PC-3 (cell line): ENCODE data around the gene NRG4. TPM values are rescaled to one million over a fixed set of nuclear protein-coding genes. Genes with fewer than 3 reads are reported as not detected.

Experiments used
- ATAC-seq: fragments of 200-7000 bp; cut with Tn5 transposase; 2 replicates; pipeline ENCODE4 v1.9.1; 2020; ENCODE audit warnings: mild to moderate bottlenecking, moderate library complexity
- BruUV-seq: library from RNA; stranded (reverse); fragments of 400-500 nt; replicated peaks from 2 replicates; lab custom pipeline; 2021; lab: Mats Ljungman, UMichigan
- CTCF ChIA-PET: fragments of 300-600 bp; sonication (Branson Sonifier 250); formaldehyde crosslinking; loops from one replicate; lab custom pipeline; 2022; ENCODE audit warnings: antibody characterized with exemption; lab: Charles Lee
- POLR2A ChIA-PET: fragments of 300-600 bp; sonication (Branson Sonifier 250); formaldehyde crosslinking; loops from one replicate; lab custom pipeline; 2022; ENCODE audit warnings: antibody characterized with exemption; ENCODE audit not compliant: unreplicated experiment; lab: Charles Lee
- DNase-seq: peaks from one replicate; pipeline ENCODE4 v3.0.0-alpha.2; 2015
- H2AFZ ChIP-seq: fragments of 300-600 bp; sonication (generic); 2 replicates; pipeline ENCODE4 v1.6.0; 2016; ENCODE audit warnings: antibody characterized with exemption, low read length
- H3F3A ChIP-seq: fragments of 300-600 bp; sonication (generic); one replicate; pipeline ENCODE4 v1.6.0; 2017; ENCODE audit warnings: antibody characterized with exemption, low read length, control low read depth, mild to moderate bottlenecking; ENCODE audit not compliant: unreplicated experiment
- H3K27ac ChIP-seq: fragments of 300-600 bp; sonication (generic); 2 replicates; pipeline ENCODE4 v1.5.1; 2016; ENCODE audit warnings: mild to moderate bottlenecking, low read length
- H3K27me3 ChIP-seq: fragments of 300-600 bp; sonication (generic); 2 replicates; pipeline ENCODE4 v1.6.1; 2016; ENCODE audit warnings: low read length, mixed read lengths
- H3K36me3 ChIP-seq: fragments of 300-600 bp; sonication (generic); 2 replicates; pipeline ENCODE4 v1.6.1; 2016; ENCODE audit warnings: low read depth, mixed run types, low read length, mixed read lengths
- H3K4me1 ChIP-seq: fragments of 300-600 bp; sonication (generic); 2 replicates; pipeline ENCODE4 v1.5.1; 2016; ENCODE audit warnings: low read length; ENCODE audit not compliant: insufficient read depth
- H3K4me2 ChIP-seq: fragments of 300-600 bp; sonication (generic); 2 replicates; pipeline ENCODE4 v1.6.0; 2016; ENCODE audit warnings: low read length
- H3K4me3 ChIP-seq: fragments of 300-600 bp; sonication (generic); 2 replicates; pipeline ENCODE4 v1.5.1; 2016; ENCODE audit warnings: mild to moderate bottlenecking, low read length, mixed read lengths
- H3K79me2 ChIP-seq: fragments of 300-600 bp; sonication (generic); 2 replicates; pipeline ENCODE4 v1.6.1; 2017; ENCODE audit warnings: low read length, mixed read lengths
- H3K9ac ChIP-seq: fragments of 300-600 bp; sonication (generic); 2 replicates; pipeline ENCODE4 v1.6.0; 2016; ENCODE audit warnings: mild to moderate bottlenecking, low read length
- H3K9me2 ChIP-seq: fragments of 300-600 bp; sonication (generic); replicated peaks from 2 replicates; pipeline ENCODE4 v1.6.1; 2016; ENCODE audit warnings: mixed run types, low read length, mixed read lengths
- H3K9me3 ChIP-seq: fragments of 300-600 bp; sonication (generic); 2 replicates; pipeline ENCODE4 v1.6.1; 2016; ENCODE audit warnings: low read length, mixed read lengths
- H4K20me1 ChIP-seq: fragments of 300-600 bp; sonication (generic); 2 replicates; pipeline ENCODE4 v1.6.1; 2016; ENCODE audit warnings: low read length, mixed read lengths
- EZH2 ChIP-seq: fragments of 300-600 bp; sonication (generic); IDR thresholded peaks from one replicate; pipeline ENCODE4 v1.6.1; 2017; ENCODE audit warnings: antibody characterized with exemption, mild to moderate bottlenecking, low read length; ENCODE audit not compliant: unreplicated experiment
- EZH2phosphoT487 ChIP-seq: fragments of 300-600 bp; sonication (generic); IDR thresholded peaks from 2 replicates; pipeline ENCODE4 v1.6.1; 2018; ENCODE audit warnings: mild to moderate bottlenecking, antibody characterized with exemption, low read length, borderline replicate concordance
- intact Hi-C: fragments of 100-400 bp; cut with micrococcal nuclease; formaldehyde crosslinking; loops from 2 replicates; pipeline ENCODE4 v1.9.0; 2023
- total RNA-seq: library from RNA; depleted of rRNA; stranded (reverse); fragments of >200 nt; gene quantifications from 2 replicates; pipeline ENCODE4 v1.2.3, GENCODE V29; 2014
- TF ChIP-seq, protein P1 (sequence below): fragments of 300-600 bp; sonication (generic); conservative IDR thresholded peaks from 2 replicates; pipeline ENCODE4 v1.5.1; 2017; ENCODE audit warnings: antibody characterized with exemption, low read depth, mild to moderate bottlenecking, low read length

NRG4 gene
- total RNA-seq, 1 experiment from 2014 or later: 2.8 TPM

DNA sequence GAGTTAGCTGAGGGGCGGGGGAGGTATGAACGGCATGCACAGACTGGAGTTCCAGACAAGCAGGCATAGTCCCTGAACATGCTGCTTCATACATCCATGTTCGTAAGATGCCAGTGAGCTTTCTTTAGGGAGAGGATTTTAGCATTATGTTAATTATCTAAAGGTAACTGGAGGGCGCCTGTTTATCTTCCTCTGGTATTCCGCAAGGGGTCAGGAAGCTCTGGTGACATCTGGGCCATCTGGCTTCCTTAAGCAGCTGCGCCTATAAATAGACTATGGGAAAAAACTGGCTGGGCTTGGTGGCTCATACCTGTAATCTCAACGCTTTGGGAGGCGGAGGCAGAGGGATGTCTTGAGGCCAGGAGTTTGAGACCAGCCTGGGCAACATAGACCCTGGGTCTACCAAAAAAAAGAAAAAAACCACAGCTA is 110.1 kb downstream of the NRG4 start:
- no TSS peak for BruUV-seq
- no peaks in the 10 kb centered on the region for H3K9me2 ChIP-seq
- no peaks in the 10 kb centered on the region for H4K20me1 ChIP-seq
- H3K9me3 ChIP-seq: no peaks in the 10 kb centered on the region
- DNase-seq (no peak), ATAC-seq (no peak)
- H3K79me2 ChIP-seq: peaks cover 34% of the 10 kb centered on the region
- H3K27ac ChIP-seq: no peak overlapping the region
- intact Hi-C loops: no loop called here
- POLR2A ChIA-PET: no interaction called here
- no peaks in the 10 kb centered on the region for H3K27me3 ChIP-seq
- CTCF ChIA-PET: no interaction called here
- H3K36me3 ChIP-seq: peaks cover 9% of the 10 kb centered on the region; the same call in 1 of the 2 replicates
- H2AFZ ChIP-seq: no peak overlapping the region
- H3F3A ChIP-seq: no peaks in the 10 kb centered on the region
- TF ChIP-seq EZH2phosphoT487 (no peak), EZH2 (no peak)
- TF ChIP-seq, protein P1, sequence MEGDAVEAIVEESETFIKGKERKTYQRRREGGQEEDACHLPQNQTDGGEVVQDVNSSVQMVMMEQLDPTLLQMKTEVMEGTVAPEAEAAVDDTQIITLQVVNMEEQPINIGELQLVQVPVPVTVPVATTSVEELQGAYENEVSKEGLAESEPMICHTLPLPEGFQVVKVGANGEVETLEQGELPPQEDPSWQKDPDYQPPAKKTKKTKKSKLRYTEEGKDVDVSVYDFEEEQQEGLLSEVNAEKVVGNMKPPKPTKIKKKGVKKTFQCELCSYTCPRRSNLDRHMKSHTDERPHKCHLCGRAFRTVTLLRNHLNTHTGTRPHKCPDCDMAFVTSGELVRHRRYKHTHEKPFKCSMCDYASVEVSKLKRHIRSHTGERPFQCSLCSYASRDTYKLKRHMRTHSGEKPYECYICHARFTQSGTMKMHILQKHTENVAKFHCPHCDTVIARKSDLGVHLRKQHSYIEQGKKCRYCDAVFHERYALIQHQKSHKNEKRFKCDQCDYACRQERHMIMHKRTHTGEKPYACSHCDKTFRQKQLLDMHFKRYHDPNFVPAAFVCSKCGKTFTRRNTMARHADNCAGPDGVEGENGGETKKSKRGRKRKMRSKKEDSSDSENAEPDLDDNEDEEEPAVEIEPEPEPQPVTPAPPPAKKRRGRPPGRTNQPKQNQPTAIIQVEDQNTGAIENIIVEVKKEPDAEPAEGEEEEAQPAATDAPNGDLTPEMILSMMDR: no peak
- no peak overlapping the region for H3K4me3 ChIP-seq
- no peak overlapping the region for H3K9ac ChIP-seq
- peaks cover 21% of the 10 kb centered on the region; the same call in 1 of the 2 replicates for H3K4me1 ChIP-seq
- no peak overlapping the region for H3K4me2 ChIP-seq

DNA sequence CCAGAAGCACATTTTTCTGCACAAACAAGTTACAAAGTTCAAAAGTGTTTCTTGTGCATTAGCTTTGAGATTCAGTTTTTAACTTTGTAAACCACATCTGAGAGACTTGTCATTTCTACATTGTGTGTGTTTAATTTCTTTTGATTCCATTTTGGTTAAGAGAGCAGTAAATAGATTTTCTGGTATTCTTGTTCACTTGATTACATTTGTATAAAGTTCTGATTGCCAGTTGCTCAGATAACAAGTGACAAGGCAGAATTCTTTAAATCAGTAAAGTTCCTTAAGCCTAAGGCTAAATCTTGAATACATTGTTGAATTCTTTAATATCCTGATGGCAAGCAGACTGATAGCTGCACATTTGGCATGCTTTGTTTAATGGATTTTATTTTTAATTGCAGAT is 111.6 kb downstream of the NRG4 start:
- Histone ChIP-seq H3K9me2 (no peaks in the 10 kb centered on the region), H3K79me2 (peaks cover 18% of the 10 kb centered on the region), H3K9ac (no peak overlapping the region), H4K20me1 (no peaks in the 10 kb centered on the region), H3K27me3 (no peaks in the 10 kb centered on the region), H3K4me2 (no peak overlapping the region), H2AFZ (no peak overlapping the region), H3K4me1 (peaks cover 15% of the 10 kb centered on the region; the same call in 1 of the 2 replicates), H3F3A (no peaks in the 10 kb centered on the region), H3K36me3 (peaks cover 4% of the 10 kb centered on the region; the same call in 1 of the 2 replicates), H3K9me3 (no peaks in the 10 kb centered on the region), H3K27ac (no peak overlapping the region), H3K4me3 (no peak overlapping the region)
- intact Hi-C loops: no loop called here
- ChIA-PET CTCF (no interaction called here), POLR2A (no interaction called here)
- DNase-seq (no peak), ATAC-seq (no peak)
- TF ChIP-seq, protein P1: no peak
- TF ChIP-seq EZH2 (no peak), EZH2phosphoT487 (no peak)
- BruUV-seq: no TSS peak

DNA sequence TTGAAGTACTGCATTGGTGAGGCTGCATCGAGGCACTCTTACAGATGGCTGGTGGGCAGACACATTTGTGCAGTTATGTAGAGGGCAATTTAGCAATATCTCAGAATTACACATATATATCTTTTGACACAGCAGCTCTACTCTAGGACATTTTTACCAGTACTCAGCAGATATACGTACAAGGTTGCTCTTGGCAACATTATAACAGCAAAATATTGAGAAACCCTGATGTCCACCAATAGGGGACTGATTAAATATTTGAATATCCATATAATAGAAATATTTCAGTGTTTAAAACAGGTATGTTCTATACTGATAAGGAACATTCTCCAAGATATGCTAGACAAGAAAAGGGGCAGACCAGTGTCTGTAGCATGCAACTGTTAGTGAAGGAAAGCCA is 116.5 kb downstream of the NRG4 start:
- ChIA-PET CTCF (interaction anchor here (0.7 kb wide), 1 partner anchor 435 kb away, joined by 4 read pairs; no protein-coding TSS in a partner anchor), POLR2A (no interaction called here)
- no peak overlapping the region for H2AFZ ChIP-seq
- H3K27me3 ChIP-seq: no peaks in the 10 kb centered on the region
- H3K4me3 ChIP-seq: no peak overlapping the region
- no TSS peak for BruUV-seq
- H3K79me2 ChIP-seq: no peaks in the 10 kb centered on the region
- H4K20me1 ChIP-seq: no peaks in the 10 kb centered on the region
- TF ChIP-seq EZH2 (no peak), EZH2phosphoT487 (no peak)
- TF ChIP-seq, protein P1: no peak
- H3K4me1 ChIP-seq: peaks cover 11% of the 10 kb centered on the region
- intact Hi-C loops: no loop called here
- no peak for DNase-seq
- H3K27ac ChIP-seq: no peak overlapping the region
- no peaks in the 10 kb centered on the region for H3K9me2 ChIP-seq
- no peaks in the 10 kb centered on the region for H3K9me3 ChIP-seq
- no peak overlapping the region for H3K9ac ChIP-seq
- no peak overlapping the region for H3K4me2 ChIP-seq
- peaks cover 4% of the 10 kb centered on the region; the same call in 1 of the 2 replicates for H3K36me3 ChIP-seq
- no peak for ATAC-seq
- H3F3A ChIP-seq: peaks cover 2% of the 10 kb centered on the region
